Skeletal muscle tissue (tissue), 5 donors: Measurements from ENCODE around the gene MARCOL. TPM values are rescaled to one million over a fixed set of nuclear protein-coding genes. Genes with fewer than 3 reads are reported as not detected.
"Not testable (repeated sequence)": the region's sequence is repeated elsewhere in the genome, so short reads cannot be mapped to it uniquely, and the experiment has no call there.

Source experiments
- H3K27ac ChIP-seq: one replicate; pipeline ENCODE4 v1.7.0; 2013; ENCODE audit warnings: mild to moderate bottlenecking, low read depth, low read length, inconsistent platforms
- H3K27me3 ChIP-seq, 3 donors: one replicate each; pipeline ENCODE4 v1.7.0; 2013; ENCODE audit warnings: low read length in 3 of 3; ENCODE audit not compliant: control insufficient read depth in 3 of 3, insufficient read depth in 3 of 3
- H3K36me3 ChIP-seq, 3 donors: one replicate each; pipeline ENCODE4 v1.7.0; 2013; ENCODE audit warnings: low read length in 3 of 3; ENCODE audit not compliant: control insufficient read depth in 3 of 3, insufficient read depth in 3 of 3
- H3K4me1 ChIP-seq, 3 donors: one replicate each; pipeline ENCODE4 v1.7.0; 2013; ENCODE audit warnings: low read length in 3 of 3, mild to moderate bottlenecking in 3 of 3; ENCODE audit not compliant: control insufficient read depth in 3 of 3, insufficient read depth in 3 of 3
- H3K4me3 ChIP-seq, 3 donors: one replicate each; pipeline ENCODE4 v1.7.0; 2013; ENCODE audit warnings: low read length in 3 of 3
- H3K9ac ChIP-seq, 3 donors: one replicate each; pipeline ENCODE4 v1.7.0; 2013; ENCODE audit warnings: low read length in 3 of 3, mild to moderate bottlenecking in 3 of 3, moderate library complexity in 2 of 3, low read depth in 1 of 3
- H3K9me3 ChIP-seq, 3 donors: one replicate each; pipeline ENCODE4 v1.7.0; 2013; ENCODE audit warnings: low read length in 3 of 3; ENCODE audit not compliant: control insufficient read depth in 3 of 3
- small RNA-seq: library from RNA; depleted of rRNA; stranded (forward); fragments of <200 nt; gene quantifications from one replicate; pipeline ENCODE3, GENCODE V24; 2014
- total RNA-seq: library from RNA; depleted of rRNA; stranded (reverse); fragments of >200 nt; gene quantifications from one replicate; pipeline ENCODE4 v1.2.3, GENCODE V29; 2014
- donor health status: Osteomylitis.

MARCOL gene
- total RNA-seq, 1 donor from 2014 or later, result not detected

DNA sequence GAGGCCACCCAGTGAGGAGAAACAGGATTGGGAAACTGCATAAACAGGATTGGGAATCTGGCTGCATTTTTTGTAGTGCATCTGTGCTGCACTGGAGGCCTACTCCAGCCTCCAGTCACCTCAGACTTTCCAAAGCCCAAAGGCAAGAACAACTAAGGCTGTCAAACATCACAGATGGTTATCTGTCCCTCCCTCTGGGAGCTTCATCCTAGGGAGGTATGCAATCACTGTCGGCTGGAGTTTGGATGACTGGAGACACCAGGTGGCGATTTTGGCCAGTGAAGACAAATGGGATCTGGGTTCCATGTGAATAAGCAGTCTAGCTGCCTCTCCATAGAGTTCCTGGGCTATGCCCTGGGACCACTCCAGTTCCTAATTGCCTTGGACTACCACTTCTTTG lies 21.0 kb downstream of the MARCOL start:
- Histone ChIP-seq H3K4me1 (no peaks in the 10 kb centered on the region), H3K9ac (no peak overlapping the region), H3K4me3 (no peak overlapping the region), H3K9me3 (peaks cover 0 to 9% (median 2%) of the 10 kb centered on the region in 3 donors), H3K27me3 (no peaks in the 10 kb centered on the region), H3K36me3 (no peaks in the 10 kb centered on the region), H3K27ac (no peak overlapping the region)

DNA sequence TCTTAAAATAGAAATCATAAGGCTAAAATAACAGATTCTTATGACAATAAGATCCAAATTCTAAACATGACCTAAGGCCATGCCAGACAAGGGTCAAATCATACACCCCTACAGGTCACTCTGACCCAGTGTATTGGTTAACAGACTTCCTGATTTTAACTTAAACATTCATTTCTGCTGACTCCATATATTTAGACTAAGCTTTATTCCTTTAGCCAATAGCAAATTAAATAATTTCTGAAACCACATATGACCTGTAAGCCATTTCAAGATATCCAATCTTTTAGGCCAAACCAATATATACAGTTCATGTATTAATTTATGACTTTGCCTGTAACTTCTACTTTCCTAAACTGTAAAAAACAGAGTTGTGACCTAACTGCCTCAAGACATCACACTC lies 22.9 kb downstream of the MARCOL start:
- H3K27me3 ChIP-seq, result no peaks in the 10 kb centered on the region
- no peaks in the 10 kb centered on the region for H3K36me3 ChIP-seq
- no peak overlapping the region for H3K9ac ChIP-seq
- no peak overlapping the region for H3K27ac ChIP-seq
- H3K4me3 ChIP-seq, result no peak overlapping the region
- peaks cover 0 to 9% (median 2%) of the 10 kb centered on the region in 3 donors for H3K9me3 ChIP-seq
- no peaks in the 10 kb centered on the region for H3K4me1 ChIP-seq

DNA sequence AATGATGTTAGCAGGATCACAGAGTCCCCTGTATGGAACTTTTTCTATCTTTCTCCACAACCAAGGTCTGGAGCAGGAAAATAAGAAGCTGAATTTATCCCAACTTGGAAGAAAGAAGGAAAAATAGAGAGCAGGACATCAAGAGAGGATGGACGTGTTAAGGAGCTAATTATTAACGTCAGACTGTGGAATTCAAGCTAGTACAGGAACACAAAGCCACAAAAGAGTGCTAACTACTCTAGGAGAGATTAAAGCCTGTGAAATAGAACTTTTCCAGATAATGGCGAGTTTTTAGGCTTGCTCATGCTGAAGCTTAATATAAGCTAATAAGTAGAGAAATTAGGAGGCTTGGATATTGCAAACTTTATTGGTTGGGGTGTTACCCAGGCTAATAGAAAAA lies 29.6 kb downstream of the MARCOL start:
- H3K27me3 ChIP-seq, result no peaks in the 10 kb centered on the region
- no peaks in the 10 kb centered on the region for H3K4me1 ChIP-seq
- no peak overlapping the region for H3K4me3 ChIP-seq
- H3K36me3 ChIP-seq, result no peaks in the 10 kb centered on the region
- H3K9ac ChIP-seq, result no peak overlapping the region
- H3K27ac ChIP-seq, result no peak overlapping the region
- no peaks in the 10 kb centered on the region for H3K9me3 ChIP-seq

DNA sequence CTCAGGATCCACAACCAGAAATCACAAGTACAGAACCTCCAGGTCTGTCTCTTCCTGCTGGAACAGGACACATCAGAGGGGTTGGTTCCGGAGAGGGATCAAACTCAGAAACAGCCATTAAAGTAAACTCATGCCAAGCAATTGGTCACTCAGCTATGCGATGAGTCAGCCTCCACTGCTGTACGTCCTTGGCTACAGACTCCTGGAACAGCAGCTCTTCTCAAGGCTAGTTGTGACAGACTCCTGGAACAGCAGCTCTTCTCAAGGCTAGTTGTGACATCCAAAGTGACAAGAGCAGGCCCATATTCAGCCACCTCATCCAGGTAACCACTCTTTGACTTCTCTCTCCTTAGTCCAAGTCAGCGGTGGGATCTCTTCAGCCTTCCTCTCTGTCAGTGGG lies 30.2 kb downstream of the MARCOL start, which contains the start of gene SPINK13:
Gene SPINK13 (plus strand): TSS at position 229 of the 400 bp plus-strand sequence. CDS start 1,279 bp downstream, outside the sequence.
- Histone ChIP-seq H3K27ac (no peak within 1 kb of the TSS), H3K9ac (no peak within 1 kb of the TSS), H3K4me3 (no peak within 1 kb of the TSS), H3K4me1 (no peaks in the 10 kb centered on the region), H3K9me3 (no peaks in the 10 kb centered on the region), H3K27me3 (no peaks in the 10 kb centered on the region), H3K36me3 (no peaks in the 10 kb centered on the region)

DNA sequence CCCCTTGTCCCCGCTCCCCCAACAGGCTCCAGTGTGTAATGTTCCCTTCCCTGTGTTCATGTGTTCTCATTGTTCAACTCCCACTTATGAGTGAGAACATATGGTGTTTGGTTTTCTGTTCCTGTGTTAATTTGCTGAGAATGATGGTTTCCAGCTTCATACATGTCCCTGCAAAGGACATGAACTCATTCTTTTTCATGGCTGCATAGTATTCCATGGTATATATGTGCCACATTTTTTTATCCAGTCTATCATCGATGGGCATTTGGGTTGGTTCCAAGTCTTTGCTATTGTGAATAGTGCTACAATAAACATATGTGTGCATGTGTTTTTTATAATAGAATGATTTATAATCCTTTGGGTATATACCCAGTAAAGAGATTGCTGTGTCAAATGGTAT lies 36.8 kb downstream of the MARCOL start:
- not testable (repeated sequence) for H3K9me3 ChIP-seq, H3K27me3 ChIP-seq, H3K4me3 ChIP-seq, H3K27ac ChIP-seq, H3K4me1 ChIP-seq, H3K36me3 ChIP-seq, H3K9ac ChIP-seq

DNA sequence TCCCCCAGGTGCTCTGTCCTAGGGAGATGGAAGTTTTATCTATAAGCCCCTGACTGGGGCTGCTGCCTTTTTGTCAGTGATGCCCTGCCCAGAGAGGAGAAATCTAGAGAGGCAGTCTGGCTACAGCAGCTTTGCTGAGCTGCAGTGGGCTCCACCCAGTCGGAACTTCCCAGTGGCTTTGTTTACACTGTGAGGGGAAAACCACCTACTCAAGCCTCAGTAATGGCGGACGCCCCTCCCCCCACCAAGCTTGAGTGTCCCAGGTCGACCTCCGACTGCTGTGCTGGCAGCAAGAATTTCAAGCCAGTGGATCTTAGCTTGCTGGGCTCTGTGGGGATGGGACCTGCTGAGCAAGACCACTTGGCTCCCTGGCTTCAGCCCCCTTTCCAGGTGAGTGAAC lies 42.6 kb downstream of the MARCOL start:
- H3K9me3 ChIP-seq, H3K36me3 ChIP-seq, H3K27me3 ChIP-seq, H3K4me3 ChIP-seq, H3K27ac ChIP-seq, H3K9ac ChIP-seq, H3K4me1 ChIP-seq: not testable (repeated sequence)

DNA sequence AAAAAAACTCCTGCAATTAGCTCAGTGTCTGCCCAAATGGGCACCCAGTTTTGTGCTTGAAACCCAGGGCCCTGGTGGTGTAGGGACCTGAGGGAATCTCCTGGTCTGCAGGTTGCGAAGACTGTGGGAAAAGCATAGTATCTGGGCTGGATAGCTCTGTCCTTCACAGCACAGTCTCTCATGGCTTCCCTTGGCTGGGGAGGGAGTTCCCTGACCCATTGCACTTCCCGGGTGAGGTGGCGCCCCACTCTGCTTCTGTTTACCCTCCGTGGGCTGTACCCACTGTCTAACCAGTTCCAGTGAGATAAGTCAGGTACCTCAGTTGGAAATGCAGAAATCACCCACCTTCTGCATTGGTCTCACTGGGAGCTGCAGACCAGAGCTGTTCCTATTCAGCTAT lies 43.0 kb downstream of the MARCOL start:
- H3K27me3 ChIP-seq, H3K36me3 ChIP-seq, H3K9me3 ChIP-seq, H3K9ac ChIP-seq, H3K4me1 ChIP-seq, H3K27ac ChIP-seq, H3K4me3 ChIP-seq: not testable (repeated sequence)

DNA sequence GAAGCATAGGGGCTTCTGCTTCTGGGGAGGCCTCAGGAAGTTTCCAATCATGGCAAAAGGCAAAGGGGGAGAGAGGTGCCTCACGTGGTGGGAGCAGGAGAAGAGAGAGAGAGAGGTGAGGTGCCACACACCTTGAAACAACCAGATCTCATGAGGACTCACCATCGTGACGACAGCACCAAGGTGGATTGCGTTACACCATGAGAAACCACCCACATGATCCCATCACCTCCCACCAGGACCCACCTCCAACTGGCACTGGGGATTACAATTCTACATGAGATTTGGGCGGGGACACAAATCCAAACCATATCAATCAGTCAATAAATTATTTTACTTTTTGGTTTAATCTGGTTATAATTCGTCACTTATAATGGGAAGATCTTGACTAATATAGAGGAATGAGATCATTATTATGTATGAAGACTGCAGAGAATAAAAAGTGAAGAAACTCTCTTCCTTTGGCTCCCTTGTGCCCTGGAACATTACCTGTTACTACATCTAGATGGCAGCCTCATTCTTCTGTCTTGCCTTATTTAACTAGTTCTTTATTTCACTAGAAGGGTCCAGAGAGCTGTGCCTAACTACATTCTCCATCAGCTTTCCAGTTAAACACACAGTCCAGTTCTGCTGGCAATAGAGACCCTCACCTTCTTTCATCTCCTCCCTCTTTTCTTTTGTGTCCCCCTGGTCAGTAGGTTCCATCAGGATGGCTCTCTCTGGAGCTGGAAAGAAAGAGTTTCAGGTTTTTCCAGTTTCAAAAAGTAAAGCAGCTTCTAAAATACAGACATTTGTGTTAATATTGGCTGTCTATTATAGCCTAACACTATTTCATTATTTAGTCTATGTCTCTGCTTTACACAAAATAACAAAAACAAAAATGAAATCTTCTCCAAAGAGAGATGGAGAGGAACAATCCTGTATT lies 52.2 kb downstream of the MARCOL start:
- no peaks in the 10 kb centered on the region for H3K27me3 ChIP-seq
- no peaks in the 10 kb centered on the region for H3K4me1 ChIP-seq
- H3K27ac ChIP-seq, result no peak overlapping the region
- H3K9me3 ChIP-seq, result no peaks in the 10 kb centered on the region
- H3K9ac ChIP-seq, result no peak overlapping the region
- H3K4me3 ChIP-seq, result no peak overlapping the region
- peaks cover 0 to 2% (median 0%) of the 10 kb centered on the region in 3 donors for H3K36me3 ChIP-seq

Small RNAs within 50 kb of the gene (small RNA-seq; reads per million reads assigned to genes)
- not detected for gene HMGN1P16

Other genes starting within 250 kb of the MARCOL start
- gene SPINK5, start 174.5 kb upstream of the MARCOL start, total RNA-seq, result not detected
- gene SPINK14, start 70.0 kb upstream of the MARCOL start, total RNA-seq, result not detected
- not detected for gene SPINK6, start 35.5 kb upstream of the MARCOL start, total RNA-seq
- gene SPINK13, start 30.3 kb downstream of the MARCOL start, total RNA-seq, result not detected
- gene SPINK7, start 73.9 kb downstream of the MARCOL start, total RNA-seq, result not detected
- gene SPINK9, start 97.0 kb downstream of the MARCOL start, total RNA-seq, result not detected
- 60.0 TPM for gene FBXO38, start 145.4 kb downstream of the MARCOL start, total RNA-seq